ENCODE data around the gene PALLD.

- no peak for TF ChIP-seq CTCF (IDR thresholded peaks at IDR 0.05)
- TF ChIP-seq POLR2A (IDR thresholded peaks at IDR 0.05), result no peak
- TF ChIP-seq EP300 (IDR thresholded peaks at IDR 0.05), result no peak
- TF ChIP-seq POLR2AphosphoS5 (IDR thresholded peaks at IDR 0.05), result no peak
These were observed 182.0 kb downstream of the PALLD start for GRCh38 chr4:168678751-168679366.

Data from gastroesophageal sphincter (tissue), 3 donors.